ENCODE results near the gene ATG4B.

DNA sequence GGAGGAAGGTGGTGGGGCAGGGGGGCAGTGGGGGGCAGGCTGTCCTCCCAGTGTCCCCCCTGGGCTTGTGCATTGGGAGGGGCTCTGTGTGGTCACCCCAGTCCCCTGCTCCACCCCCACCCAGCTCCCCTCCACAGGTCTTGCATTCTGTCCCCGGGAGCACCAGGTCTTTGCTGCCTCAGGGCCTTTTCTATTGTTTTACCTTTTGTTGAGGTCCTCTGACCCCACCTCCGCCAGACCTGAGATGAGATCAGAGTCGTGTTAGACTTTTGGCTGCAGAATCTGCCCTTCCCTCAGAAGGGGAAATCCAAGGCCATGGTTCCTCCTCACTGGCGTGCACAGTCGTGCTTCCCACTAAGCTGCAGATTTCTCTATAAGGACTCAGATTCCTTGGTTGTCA lies 20.8 kb downstream of the ATG4B start:
- TF ChIP-seq POLR2A (IDR thresholded peaks at IDR 0.05; ENCODE audit: low read depth, low read length) (0 out of 2 replicates have a peak, but pooled peaks have one; percentile 7), POLR2AphosphoS5 (IDR thresholded peaks at IDR 0.05; ENCODE audit: low read depth, low read length) (no peak)

Measured in GM12892 (cell line).